Mucosa of descending colon (tissue), 3 donors: ENCODE data around the gene MECR. TPM values are rescaled to one million over a fixed set of nuclear protein-coding genes. Genes with fewer than 3 reads are reported as not detected.

Source experiments
- ATAC-seq: fragments of 200-7000 bp; cut with Tn5 transposase; one replicate; pipeline ENCODE4 v1.9.1; 2020; ENCODE audit warnings: mild to moderate bottlenecking, moderate library complexity
- DNase-seq, 3 donors: peaks; one replicate each; pipeline ENCODE4 v3.0.0-alpha.2; 2020
- H3K36me3 ChIP-seq: fragments of 200-600 bp; one replicate; pipeline ENCODE4 v1.8.0; 2021; ENCODE audit warnings: low read depth, mild to moderate bottlenecking
- H3K4me1 ChIP-seq: fragments of 200-600 bp; one replicate; pipeline ENCODE4 v1.8.0; 2021; ENCODE audit warnings: low read depth, mild to moderate bottlenecking
- H3K4me3 ChIP-seq: fragments of 200-600 bp; one replicate; pipeline ENCODE4 v1.8.0; 2021; ENCODE audit warnings: mild to moderate bottlenecking
- H3K9me3 ChIP-seq: fragments of 200-600 bp; one replicate; pipeline ENCODE4 v1.8.0; 2021; ENCODE audit warnings: mild to moderate bottlenecking
- CTCF ChIP-seq: fragments of 200-600 bp; IDR thresholded peaks from one replicate; pipeline ENCODE4 v1.8.0; 2022; ENCODE audit warnings: antibody characterized with exemption, mild to moderate bottlenecking
- intact Hi-C, 2 donors: fragments of 100-400 bp; cut with DNase I in 1 of 2; cut with micrococcal nuclease in 1 of 2; formaldehyde crosslinking; loops; one replicate each; pipeline versions ENCODE4 v1.11.0 to v1.11.1; 2022; cut with DNase I, micrococcal nuclease
- total RNA-seq, 3 donors: library from RNA; stranded (reverse); fragmentation: NEBNext Ultra II Directional in 2 of 3; extraction: Animal tissue kit (Norgen Biotek cat#: 25700) in 2 of 3; gene quantifications; one replicate each; pipeline versions ENCODE4 v1.2.1 to v1.2.4, GENCODE V29; 2021 to 2023
- donor health status: DM: no; HTN: no; CAD: no; lungs with moderate emphysema.
- donor health status: DM: no; HTN: no; CAD: no.
- donor health status: DM: no; HTN: yes; CAD: no.

The MECR gene
- total RNA-seq, 3 donors from 2014 or later, result 18.3 to 20.8 (median 19.5) TPM

- Histone ChIP-seq H3K4me3 (no peak overlapping the region), H3K4me1 (peaks cover 29% of the 10 kb centered on the region), H3K9me3 (no peaks in the 10 kb centered on the region), H3K36me3 (no peaks in the 10 kb centered on the region)
- intact Hi-C loops, result loop anchor here in 1 of 2 donors (10.0 kb wide), 1 partner anchor 47 kb away; the partner anchor contains the start of gene TMEM200B
- DNase-seq, result no peak
- ATAC-seq, result no peak
- no peak for TF ChIP-seq CTCF
Observed at GRCh38 chr1:29171521-29171920, 59.2 kb downstream of the MECR start.

- H3K9me3 ChIP-seq, result no peaks in the 10 kb centered on the region
- no peaks in the 10 kb centered on the region for H3K36me3 ChIP-seq
- DNase-seq, result no peak
- H3K4me3 ChIP-seq, result no peak overlapping the region
- peaks cover 29% of the 10 kb centered on the region for H3K4me1 ChIP-seq
- no peak for TF ChIP-seq CTCF
- intact Hi-C loops, result loop anchor here in 1 of 2 donors (10.0 kb wide), 1 partner anchor 46 kb away; the partner anchor contains the start of gene TMEM200B
- ATAC-seq, result peak; percentile 19
Observed at GRCh38 chr1:29171089-29171488, 59.6 kb downstream of the MECR start.

GRCh38 chr1:29169976-29170375 is 60.8 kb downstream of the MECR start:
- DNase-seq, result no peak
- H3K4me3 ChIP-seq, result no peak overlapping the region

DNA sequence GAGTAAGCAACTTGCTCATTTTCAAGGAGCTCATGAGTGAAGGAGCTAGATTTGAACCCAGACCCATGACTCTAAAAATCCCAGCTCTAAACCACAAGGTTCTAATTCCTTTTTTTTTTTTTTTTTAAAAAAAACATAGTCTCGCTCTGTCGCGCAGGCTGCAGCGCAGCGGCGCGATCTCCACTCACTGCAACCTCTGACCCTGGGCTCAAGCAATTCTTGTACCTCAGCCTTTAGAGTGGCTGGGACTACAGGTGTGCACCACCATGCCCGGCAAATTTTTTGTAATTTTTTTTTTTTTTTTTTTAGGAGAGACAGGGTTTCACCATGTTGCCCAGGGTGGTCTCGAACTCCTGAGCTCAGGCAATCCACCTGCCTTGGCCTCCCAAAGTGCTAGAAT is 62.8 kb downstream of the MECR start:
- H3K36me3 ChIP-seq, result no peaks in the 10 kb centered on the region
- no peak overlapping the region for H3K4me3 ChIP-seq
- peaks cover 29% of the 10 kb centered on the region for H3K4me1 ChIP-seq
- no peak for DNase-seq
- no peak for TF ChIP-seq CTCF
- ATAC-seq, result no peak
- no peaks in the 10 kb centered on the region for H3K9me3 ChIP-seq
- intact Hi-C loops, result no loop called here

More at GRCh38 chr1:29169976-29170375, 60.8 kb downstream of the MECR start:
- ATAC-seq, result no peak
- Histone ChIP-seq H3K36me3 (no peaks in the 10 kb centered on the region), H3K9me3 (no peaks in the 10 kb centered on the region), H3K4me1 (peaks cover 29% of the 10 kb centered on the region)
- intact Hi-C loops, result loop anchor here in 1 of 2 donors (10.0 kb wide), 1 partner anchor 45 kb away; the partner anchor contains the start of gene TMEM200B
- no peak for TF ChIP-seq CTCF

- ATAC-seq, result peak; percentile 80
- H3K36me3 ChIP-seq, result no peaks in the 10 kb centered on the region
- no peak overlapping the region for H3K4me3 ChIP-seq
- peaks cover 28% of the 10 kb centered on the region for H3K4me1 ChIP-seq
- DNase-seq, result no peak
- TF ChIP-seq CTCF, result no peak
- intact Hi-C loops, result no loop called here
- no peaks in the 10 kb centered on the region for H3K9me3 ChIP-seq
Observed at GRCh38 chr1:29166291-29166878, 64.3 kb downstream of the MECR start.
